ENCODE data around the gene RNPS1.

Gene RNPS1

GRCh38 chr16:2206780-2207433, 61.0 kb downstream of the RNPS1 start:
- TF ChIP-seq CTCF (IDR thresholded peaks at IDR 0.05; ENCODE audit: low read depth, low read length, missing control alignments): no peak
- H3K4me3 ChIP-seq (ENCODE audit: low read depth, low read length): peak overlapping the region; percentile 58; the same call in 1 of the 2 replicates
- no peak for DNase-seq (ENCODE audit: low read depth)

- H3K4me3 ChIP-seq (ENCODE audit: low read depth, low read length): peak overlapping the region; percentile 58
- no peak for DNase-seq (ENCODE audit: low read depth)
- TF ChIP-seq CTCF (IDR thresholded peaks at IDR 0.05; ENCODE audit: low read depth, low read length, missing control alignments): no peak
These were observed 61.5 kb downstream of the RNPS1 start for GRCh38 chr16:2206420-2206779.

GRCh38 chr16:2205967-2206313, 62.0 kb downstream of the RNPS1 start:
- peak overlapping the region; percentile 58 for H3K4me3 ChIP-seq (ENCODE audit: low read depth, low read length)
- DNase-seq (ENCODE audit: low read depth): no peak
- no peak for TF ChIP-seq CTCF (IDR thresholded peaks at IDR 0.05; ENCODE audit: low read depth, low read length, missing control alignments)

- H3K4me3 ChIP-seq (ENCODE audit: low read depth, low read length): peak within 1 kb of the TSS; percentile 58
- peak; percentile 62 for DNase-seq (ENCODE audit: low read depth)
- peak; percentile 30 for TF ChIP-seq CTCF (IDR thresholded peaks at IDR 0.05; ENCODE audit: low read depth, low read length, missing control alignments)
These were observed 62.6 kb downstream of the RNPS1 start, which contains the start of gene MLST8 for GRCh38 chr16:2205104-2205966. MLST8 (plus strand) TSS chr16:2205454; CDS start chr16:2206086, 632 bp downstream.

GRCh38 chr16:2204416-2205103, 63.4 kb downstream of the RNPS1 start:
- peak overlapping the region; percentile 58 for H3K4me3 ChIP-seq (ENCODE audit: low read depth, low read length)
- no peak for DNase-seq (ENCODE audit: low read depth)

More at GRCh38 chr16:2204416-2205103, 63.4 kb downstream of the RNPS1 start:
- TF ChIP-seq CTCF (IDR thresholded peaks at IDR 0.05; ENCODE audit: low read depth, low read length, missing control alignments): no peak

Data from GM12864 (cell line).